ENCODE results near the gene HINFP. TPM values are rescaled to one million over a fixed set of nuclear protein-coding genes. Genes with fewer than 3 reads are reported as not detected.

HINFP gene
- total RNA-seq, 1 donor from 2014 or later: 32.8 TPM

GRCh38 chr11:119156496-119156895 is 35.1 kb downstream of the HINFP start:
- Mint-ChIP-seq H3K27me3 (ENCODE audit: low read depth) (peaks cover 54% of the 10 kb centered on the region), H3K36me3 (no peaks in the 10 kb centered on the region), H3K4me1 (no peaks in the 10 kb centered on the region), H3K4me3 (no peak overlapping the region), H3K9me3 (no peaks in the 10 kb centered on the region), H3K27ac (no peak overlapping the region)
- DNase-seq (ENCODE audit: low spot score in 2 of 2, unreplicated experiment in 2 of 2): no peak
- no peak for TF ChIP-seq CTCF (IDR thresholded peaks at IDR 0.05; ENCODE audit: unreplicated experiment)

- Mint-ChIP-seq H3K4me1 (no peaks in the 10 kb centered on the region), H3K36me3 (no peaks in the 10 kb centered on the region), H3K27me3 (ENCODE audit: low read depth) (peaks cover 49% of the 10 kb centered on the region), H3K9me3 (no peaks in the 10 kb centered on the region), H3K4me3 (no peak overlapping the region), H3K27ac (no peak overlapping the region)
- DNase-seq (ENCODE audit: low spot score in 2 of 2, unreplicated experiment in 2 of 2): no peak
- no peak for TF ChIP-seq CTCF (IDR thresholded peaks at IDR 0.05; ENCODE audit: unreplicated experiment)
These were observed 35.7 kb downstream of the HINFP start for GRCh38 chr11:119157063-119157462.

GRCh38 chr11:119158467-119158866 is 37.1 kb downstream of the HINFP start:
- no peak for DNase-seq (ENCODE audit: low spot score in 2 of 2, unreplicated experiment in 2 of 2)
- Mint-ChIP-seq H3K4me1 (no peaks in the 10 kb centered on the region), H3K9me3 (no peaks in the 10 kb centered on the region), H3K4me3 (no peak overlapping the region), H3K36me3 (no peaks in the 10 kb centered on the region), H3K27me3 (ENCODE audit: low read depth) (peaks cover 40% of the 10 kb centered on the region), H3K27ac (no peak overlapping the region)
- no peak for TF ChIP-seq CTCF (IDR thresholded peaks at IDR 0.05; ENCODE audit: unreplicated experiment)

- no peak for TF ChIP-seq CTCF (IDR thresholded peaks at IDR 0.05; ENCODE audit: unreplicated experiment)
- Mint-ChIP-seq H3K4me1 (no peaks in the 10 kb centered on the region), H3K9me3 (no peaks in the 10 kb centered on the region), H3K36me3 (no peaks in the 10 kb centered on the region), H3K27ac (no peak overlapping the region), H3K4me3 (no peak overlapping the region), H3K27me3 (ENCODE audit: low read depth) (peaks cover 25% of the 10 kb centered on the region)
- DNase-seq (ENCODE audit: low spot score in 2 of 2, unreplicated experiment in 2 of 2): no peak
These were observed 38.8 kb downstream of the HINFP start for GRCh38 chr11:119160151-119160550.

GRCh38 chr11:119161871-119162270 is 40.5 kb downstream of the HINFP start:
- Mint-ChIP-seq H3K27ac (no peak overlapping the region), H3K4me3 (no peak overlapping the region), H3K36me3 (no peaks in the 10 kb centered on the region), H3K9me3 (no peaks in the 10 kb centered on the region), H3K4me1 (no peaks in the 10 kb centered on the region), H3K27me3 (ENCODE audit: low read depth) (peaks cover 10% of the 10 kb centered on the region)
- TF ChIP-seq CTCF (IDR thresholded peaks at IDR 0.05; ENCODE audit: unreplicated experiment): no peak
- no peak for DNase-seq (ENCODE audit: low spot score in 2 of 2, unreplicated experiment in 2 of 2)

All from mesothelial cell of epicardium (in vitro differentiated cells).